Keratinocyte (primary cell): Measurements from ENCODE around the gene ACSM3.

Experiments used
- CTCF ChIP-seq, 3 experiments: IDR thresholded peaks in 1 of 3; conservative IDR thresholded peaks in 1 of 3; optimal IDR thresholded peaks in 1 of 3; 2 replicates in 2 of 3; 3 replicates in 1 of 3; pipeline versions ENCODE3 to v1.5.1; 2011; ENCODE audit warnings: low read length in 3 of 3, mild to moderate bottlenecking in 3 of 3, moderate library complexity in 2 of 3, control low read depth in 1 of 3, inconsistent platforms in 1 of 3; ENCODE audit not compliant: insufficient read depth in 2 of 3; ENCODE audit errors: extremely low read depth in 1 of 3
- EZH2 ChIP-seq: IDR thresholded peaks from one replicate; pipeline ENCODE4 v1.6.1; 2012; ENCODE audit warnings: inconsistent platforms, mild to moderate bottlenecking, low read length, moderate library complexity

- TF ChIP-seq EZH2 (no peak), CTCF (optimal IDR thresholded peaks at IDR 0.05 in 1 of 3, IDR thresholded peaks at IDR 0.05 in 1 of 3, conservative IDR thresholded peaks at IDR 0.05 in 1 of 3; ENCODE audit: extremely low read depth in 1 of 3, insufficient read depth in 2 of 3, low read length in 3 of 3) (no peak)
These were observed 16.6 kb upstream of the ACSM3 start for GRCh38 chr16:20747030-20747816.
